Fibroblast of lung (primary cell): ENCODE measurements around the gene CDCP1.

Source experiments
- EZH2 ChIP-seq: IDR thresholded peaks from 2 replicates; pipeline ENCODE4 v1.5.1; 2012; ENCODE audit warnings: low read length, control low read depth, mild to moderate bottlenecking; ENCODE audit errors: missing control alignments
- TF ChIP-seq, protein P1 (sequence below), 2 donors: IDR thresholded peaks in 1 of 2; conservative IDR thresholded peaks in 1 of 2; 1 replicate in 1 of 2; 2 replicates in 1 of 2; pipeline ENCODE4 v1.5.1; 2011 to 2012; ENCODE audit warnings: low read length in 2 of 2, control low read depth in 1 of 2, inconsistent platforms in 1 of 2, low read depth in 1 of 2, mild to moderate bottlenecking in 1 of 2

DNA sequence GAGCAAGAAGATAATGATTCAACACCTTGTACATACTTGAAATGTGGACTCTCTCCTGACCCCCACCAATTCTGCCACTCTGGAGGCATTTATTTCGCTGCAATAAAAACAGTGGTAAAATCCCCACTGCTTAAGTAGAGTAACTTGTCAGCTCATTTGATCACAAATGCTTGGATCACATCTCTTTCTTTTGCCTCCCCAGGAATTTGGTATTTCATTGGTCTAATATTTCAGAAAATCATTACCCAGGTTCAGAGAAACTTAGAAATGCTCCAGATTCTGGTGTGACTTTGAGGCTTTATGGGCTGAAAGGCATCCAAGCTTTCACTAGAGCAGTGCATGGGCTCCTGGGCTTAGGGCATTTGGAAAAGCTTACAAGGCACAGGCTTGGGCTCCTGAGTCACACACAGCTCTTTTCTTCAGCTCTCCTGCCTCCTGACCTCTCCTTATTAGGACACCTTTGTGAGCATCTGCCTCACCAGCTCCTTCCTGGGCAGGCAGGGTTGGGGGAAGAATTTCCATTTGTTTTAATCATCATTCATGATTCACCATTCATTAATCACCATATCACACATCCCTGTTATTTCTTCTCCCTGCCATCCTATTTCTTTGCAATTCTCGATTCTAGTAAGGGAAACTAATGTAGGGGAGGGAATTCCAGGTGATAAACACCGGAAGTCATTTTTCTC is 22.5 kb downstream of the CDCP1 start:
- TF ChIP-seq, protein P1, sequence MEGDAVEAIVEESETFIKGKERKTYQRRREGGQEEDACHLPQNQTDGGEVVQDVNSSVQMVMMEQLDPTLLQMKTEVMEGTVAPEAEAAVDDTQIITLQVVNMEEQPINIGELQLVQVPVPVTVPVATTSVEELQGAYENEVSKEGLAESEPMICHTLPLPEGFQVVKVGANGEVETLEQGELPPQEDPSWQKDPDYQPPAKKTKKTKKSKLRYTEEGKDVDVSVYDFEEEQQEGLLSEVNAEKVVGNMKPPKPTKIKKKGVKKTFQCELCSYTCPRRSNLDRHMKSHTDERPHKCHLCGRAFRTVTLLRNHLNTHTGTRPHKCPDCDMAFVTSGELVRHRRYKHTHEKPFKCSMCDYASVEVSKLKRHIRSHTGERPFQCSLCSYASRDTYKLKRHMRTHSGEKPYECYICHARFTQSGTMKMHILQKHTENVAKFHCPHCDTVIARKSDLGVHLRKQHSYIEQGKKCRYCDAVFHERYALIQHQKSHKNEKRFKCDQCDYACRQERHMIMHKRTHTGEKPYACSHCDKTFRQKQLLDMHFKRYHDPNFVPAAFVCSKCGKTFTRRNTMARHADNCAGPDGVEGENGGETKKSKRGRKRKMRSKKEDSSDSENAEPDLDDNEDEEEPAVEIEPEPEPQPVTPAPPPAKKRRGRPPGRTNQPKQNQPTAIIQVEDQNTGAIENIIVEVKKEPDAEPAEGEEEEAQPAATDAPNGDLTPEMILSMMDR (conservative IDR thresholded peaks at IDR 0.05 in 1 of 2, IDR thresholded peaks at IDR 0.05 in 1 of 2; ENCODE audit: low read depth in 1 of 2, low read length in 2 of 2): no peak
- TF ChIP-seq EZH2: no peak
